Ishikawa (cell line): ENCODE measurements around the gene TMEFF2.

Source experiments
- EP300 ChIP-seq: IDR thresholded peaks from 2 replicates; pipeline ENCODE4 v1.6.1; 2012; ENCODE audit warnings: borderline replicate concordance
- TEAD4 ChIP-seq: IDR thresholded peaks from 2 replicates; pipeline ENCODE4 v1.6.1; 2012
- YY1 ChIP-seq: IDR thresholded peaks from 2 replicates; pipeline ENCODE4 v1.6.1; 2012; ENCODE audit warnings: low read depth

- TF ChIP-seq EP300 (no peak), TEAD4 (no peak), YY1 (no peak)
These were observed 125.8 kb downstream of the TMEFF2 start for GRCh38 chr2:192068966-192069365.
